Ovary (tissue), 3 donors: ENCODE measurements around the gene NUB1.

Experiments used
- EP300 ChIP-seq: sonication (generic); formaldehyde crosslinking; IDR thresholded peaks from one replicate; pipeline ENCODE4 v1.6.1; 2017; ENCODE audit warnings: antibody characterized with exemption
- POLR2A ChIP-seq: fragments of 450-650 bp; IDR thresholded peaks from one replicate; pipeline ENCODE4 v1.6.1; 2017; ENCODE audit warnings: antibody characterized with exemption, mild to moderate bottlenecking, moderate library complexity
- TF ChIP-seq, protein P1 (sequence below), 3 donors: fragments of 450-650 bp in 2 of 3; fragments of 200-600 bp in 1 of 3; IDR thresholded peaks; one replicate each; pipeline versions ENCODE4 v1.5.1 to v1.8.0; 2016 to 2022; ENCODE audit warnings: antibody characterized with exemption in 3 of 3, mild to moderate bottlenecking in 1 of 3
- donor health status: DM: no; HTN: no; CAD: no.

GRCh38 chr7:151367284-151367683, 25.7 kb downstream of the NUB1 start:
- TF ChIP-seq, protein P1, sequence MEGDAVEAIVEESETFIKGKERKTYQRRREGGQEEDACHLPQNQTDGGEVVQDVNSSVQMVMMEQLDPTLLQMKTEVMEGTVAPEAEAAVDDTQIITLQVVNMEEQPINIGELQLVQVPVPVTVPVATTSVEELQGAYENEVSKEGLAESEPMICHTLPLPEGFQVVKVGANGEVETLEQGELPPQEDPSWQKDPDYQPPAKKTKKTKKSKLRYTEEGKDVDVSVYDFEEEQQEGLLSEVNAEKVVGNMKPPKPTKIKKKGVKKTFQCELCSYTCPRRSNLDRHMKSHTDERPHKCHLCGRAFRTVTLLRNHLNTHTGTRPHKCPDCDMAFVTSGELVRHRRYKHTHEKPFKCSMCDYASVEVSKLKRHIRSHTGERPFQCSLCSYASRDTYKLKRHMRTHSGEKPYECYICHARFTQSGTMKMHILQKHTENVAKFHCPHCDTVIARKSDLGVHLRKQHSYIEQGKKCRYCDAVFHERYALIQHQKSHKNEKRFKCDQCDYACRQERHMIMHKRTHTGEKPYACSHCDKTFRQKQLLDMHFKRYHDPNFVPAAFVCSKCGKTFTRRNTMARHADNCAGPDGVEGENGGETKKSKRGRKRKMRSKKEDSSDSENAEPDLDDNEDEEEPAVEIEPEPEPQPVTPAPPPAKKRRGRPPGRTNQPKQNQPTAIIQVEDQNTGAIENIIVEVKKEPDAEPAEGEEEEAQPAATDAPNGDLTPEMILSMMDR (IDR thresholded peaks at IDR 0.05) = no peak
- TF ChIP-seq POLR2A (no peak), EP300 (no peak)
